ENCODE measurements around the gene HGF.

GRCh38 chr7:81769891-81770727 is at the start of gene HGF:
- TF ChIP-seq, protein P1, sequence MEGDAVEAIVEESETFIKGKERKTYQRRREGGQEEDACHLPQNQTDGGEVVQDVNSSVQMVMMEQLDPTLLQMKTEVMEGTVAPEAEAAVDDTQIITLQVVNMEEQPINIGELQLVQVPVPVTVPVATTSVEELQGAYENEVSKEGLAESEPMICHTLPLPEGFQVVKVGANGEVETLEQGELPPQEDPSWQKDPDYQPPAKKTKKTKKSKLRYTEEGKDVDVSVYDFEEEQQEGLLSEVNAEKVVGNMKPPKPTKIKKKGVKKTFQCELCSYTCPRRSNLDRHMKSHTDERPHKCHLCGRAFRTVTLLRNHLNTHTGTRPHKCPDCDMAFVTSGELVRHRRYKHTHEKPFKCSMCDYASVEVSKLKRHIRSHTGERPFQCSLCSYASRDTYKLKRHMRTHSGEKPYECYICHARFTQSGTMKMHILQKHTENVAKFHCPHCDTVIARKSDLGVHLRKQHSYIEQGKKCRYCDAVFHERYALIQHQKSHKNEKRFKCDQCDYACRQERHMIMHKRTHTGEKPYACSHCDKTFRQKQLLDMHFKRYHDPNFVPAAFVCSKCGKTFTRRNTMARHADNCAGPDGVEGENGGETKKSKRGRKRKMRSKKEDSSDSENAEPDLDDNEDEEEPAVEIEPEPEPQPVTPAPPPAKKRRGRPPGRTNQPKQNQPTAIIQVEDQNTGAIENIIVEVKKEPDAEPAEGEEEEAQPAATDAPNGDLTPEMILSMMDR (IDR thresholded peaks at IDR 0.05): no peak
- no peak for TF ChIP-seq POLR2AphosphoS5 (IDR thresholded peaks at IDR 0.05)
- TF ChIP-seq POLR2A (IDR thresholded peaks at IDR 0.05): no peak
- TF ChIP-seq EP300 (IDR thresholded peaks at IDR 0.05; ENCODE audit: low read depth): no peak
